Thyroid gland (tissue), 4 donors: ENCODE data around the gene NAT9. TPM values are rescaled to one million over a fixed set of nuclear protein-coding genes. Genes with fewer than 3 reads are reported as not detected.

Source experiments
- DNase-seq, 2 donors: peaks; one replicate each; pipeline ENCODE4 v3.0.0-alpha.2; 2019
- H3K27ac ChIP-seq, 3 donors: fragments of 200-600 bp; sonication (generic); 1 replicate in 2 of 3; 2 replicates in 1 of 3; pipeline ENCODE4 v1.5.1; 2016 to 2019; ENCODE audit warnings: mild to moderate bottlenecking in 1 of 3, moderate library complexity in 1 of 3
- H3K27me3 ChIP-seq: fragments of 200-600 bp; sonication (generic); one replicate; pipeline ENCODE4 v1.5.1; 2019
- H3K36me3 ChIP-seq, 2 donors: fragments of 200-600 bp; sonication (generic); one replicate each; pipeline ENCODE4 v1.5.1; 2016 to 2019
- H3K4me1 ChIP-seq, 2 donors: fragments of 200-600 bp; sonication (generic); one replicate each; pipeline ENCODE4 v1.5.1; 2017 to 2019
- H3K4me3 ChIP-seq, 3 donors: fragments of 200-600 bp; sonication (generic); replicated peaks in 1 of 3; 1 replicate in 2 of 3; 2 replicates in 1 of 3; pipeline ENCODE4 v1.5.1; 2016; ENCODE audit warnings: mild to moderate bottlenecking in 1 of 3
- H3K9me3 ChIP-seq: fragments of 200-600 bp; sonication (generic); one replicate; pipeline ENCODE4 v1.5.1; 2017
- CTCF ChIP-seq, 6 experiments: fragments of 200-600 bp in 3 of 6; fragments of 450-650 bp in 3 of 6; sonication (generic) in 3 of 6; IDR thresholded peaks; one replicate each; pipeline ENCODE4 v1.5.1; 2016 to 2019; ENCODE audit warnings: antibody characterized with exemption in 6 of 6, mild to moderate bottlenecking in 2 of 6, inconsistent platforms in 1 of 6, moderate library complexity in 1 of 6
- POLR2A ChIP-seq, 2 donors: fragments of 450-650 bp; IDR thresholded peaks; one replicate each; pipeline ENCODE4 v1.6.1; 2017; ENCODE audit warnings: antibody characterized with exemption in 2 of 2, mild to moderate bottlenecking in 2 of 2, moderate library complexity in 1 of 2
- WGBS, 2 donors: methylation state at CpG; one replicate each; pipeline ENCODE4 v1.1.5; 2017; 5-methylcytosine and 5-hydroxymethylcytosine counted together
- intact Hi-C: fragments of 100-400 bp; cut with DNase I; formaldehyde crosslinking; loops from one replicate; pipeline ENCODE4 v1.15.1; 2023
- total RNA-seq, 4 donors: library from RNA; depleted of rRNA; stranded (reverse); fragments of >200 nt; gene quantifications; one replicate each; pipeline ENCODE4 v1.2.3, GENCODE V29; 2016

NAT9 gene
- total RNA-seq, 4 donors from 2014 or later: 33.1 to 46.5 (median 41.4) TPM

DNA sequence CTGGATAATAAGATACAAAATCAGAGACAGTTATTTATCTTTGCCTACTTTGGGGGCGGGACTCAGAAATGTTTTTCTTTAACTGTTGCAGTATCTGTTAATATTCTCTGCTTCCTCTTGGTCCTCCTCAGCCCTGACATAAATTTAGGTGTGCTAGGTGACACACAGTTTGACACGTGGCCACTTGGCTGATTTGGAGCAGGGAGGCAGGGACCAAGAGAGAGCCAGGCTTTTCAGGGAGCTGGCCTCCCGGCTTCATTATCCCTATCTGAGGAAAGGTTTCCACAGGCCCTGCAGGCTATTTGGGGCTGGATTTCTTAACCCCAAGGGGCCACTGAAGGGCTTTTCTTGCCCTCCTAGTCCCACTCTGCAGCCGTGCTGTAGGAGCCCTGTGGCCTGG lies 20.1 kb upstream of the NAT9 start:
- no peaks in the 10 kb centered on the region for H3K36me3 ChIP-seq
- TF ChIP-seq CTCF (IDR thresholded peaks at IDR 0.05) (no peak), POLR2A (IDR thresholded peaks at IDR 0.05) (no peak)

DNA sequence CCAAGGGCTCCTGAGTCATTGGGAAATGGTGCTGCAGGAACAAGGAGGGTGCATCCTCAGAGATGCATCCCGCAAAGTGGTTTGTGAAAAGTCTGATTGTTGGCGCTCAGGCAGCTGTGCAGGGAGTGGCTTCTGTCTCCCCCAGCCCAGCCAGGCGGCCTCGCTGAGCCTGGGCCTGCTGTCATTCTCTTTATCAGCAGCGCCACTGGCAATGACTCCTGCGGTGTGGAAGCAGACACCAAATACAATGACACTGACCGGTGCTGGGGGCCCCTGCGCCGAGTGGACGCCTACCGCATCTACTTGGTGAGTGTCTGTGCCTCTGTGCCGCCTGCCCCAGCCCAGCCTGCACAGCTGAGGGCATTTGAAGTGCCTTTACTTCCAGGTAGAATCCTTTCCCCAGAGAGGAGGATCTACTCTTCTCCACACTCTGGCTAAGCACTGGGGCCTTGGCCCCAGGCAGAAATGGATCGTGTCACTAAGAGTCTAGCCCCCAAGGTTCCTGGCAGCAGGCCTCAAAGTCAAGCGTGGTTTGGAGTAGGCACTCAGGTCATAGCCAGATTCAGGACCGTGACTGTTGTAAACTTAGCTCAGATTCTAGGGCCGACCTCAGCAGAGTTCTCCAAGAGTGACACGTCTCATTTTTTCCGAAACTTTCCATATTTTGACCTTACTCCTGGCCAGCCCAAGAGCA lies 19.3 kb upstream of the NAT9 start:
- Histone ChIP-seq H3K4me3 (no peak overlapping the region), H3K27ac (peak overlapping the region; percentile 57 to 67 (median 63)), H3K4me1 (peaks cover 26 to 67% of the 10 kb centered on the region in 2 donors), H3K36me3 (no peaks in the 10 kb centered on the region), H3K27me3 (no peaks in the 10 kb centered on the region), H3K9me3 (no peaks in the 10 kb centered on the region)
- peak; percentile 92 to 94 for DNase-seq
- 52 to 55% methylated on average over 6 to 13 of the region's 18 CpGs for WGBS, 2 donors
- intact Hi-C loops: no loop called here
- no peak for TF ChIP-seq CTCF (IDR thresholded peaks at IDR 0.05)
- TF ChIP-seq POLR2A (IDR thresholded peaks at IDR 0.05): no peak

More for the DNA sequence above, 20.1 kb upstream of the NAT9 start:
- peaks cover 30 to 72% of the 10 kb centered on the region in 2 donors for H3K4me1 ChIP-seq
- no peak overlapping the region for H3K4me3 ChIP-seq
- no peaks in the 10 kb centered on the region for H3K27me3 ChIP-seq
- intact Hi-C loops: no loop called here
- WGBS, 2 donors: 80 to 86% methylated on average over 4 of the region's 4 CpGs
- H3K9me3 ChIP-seq: no peaks in the 10 kb centered on the region
- DNase-seq: peak in 1 of 2 donors; percentile 32
- H3K27ac ChIP-seq: peak overlapping the region; percentile 25 to 67 (median 63)

GRCh38 chr17:74792586-74793105 lies 16.5 kb upstream of the NAT9 start:
- WGBS, 2 donors: 92 to 94% methylated on average over 12 of the region's 12 CpGs
- Histone ChIP-seq H3K27me3 (no peaks in the 10 kb centered on the region), H3K4me3 (no peak overlapping the region), H3K9me3 (no peaks in the 10 kb centered on the region), H3K27ac (no peak overlapping the region), H3K36me3 (no peaks in the 10 kb centered on the region), H3K4me1 (peaks cover 19 to 42% of the 10 kb centered on the region in 2 donors)
- no peak for TF ChIP-seq POLR2A (IDR thresholded peaks at IDR 0.05)
- TF ChIP-seq CTCF (IDR thresholded peaks at IDR 0.05): no peak
- intact Hi-C loops: loop anchor here (2.0 kb wide), 1 partner anchor 72 kb away; no protein-coding TSS in a partner anchor
- no peak for DNase-seq

DNA sequence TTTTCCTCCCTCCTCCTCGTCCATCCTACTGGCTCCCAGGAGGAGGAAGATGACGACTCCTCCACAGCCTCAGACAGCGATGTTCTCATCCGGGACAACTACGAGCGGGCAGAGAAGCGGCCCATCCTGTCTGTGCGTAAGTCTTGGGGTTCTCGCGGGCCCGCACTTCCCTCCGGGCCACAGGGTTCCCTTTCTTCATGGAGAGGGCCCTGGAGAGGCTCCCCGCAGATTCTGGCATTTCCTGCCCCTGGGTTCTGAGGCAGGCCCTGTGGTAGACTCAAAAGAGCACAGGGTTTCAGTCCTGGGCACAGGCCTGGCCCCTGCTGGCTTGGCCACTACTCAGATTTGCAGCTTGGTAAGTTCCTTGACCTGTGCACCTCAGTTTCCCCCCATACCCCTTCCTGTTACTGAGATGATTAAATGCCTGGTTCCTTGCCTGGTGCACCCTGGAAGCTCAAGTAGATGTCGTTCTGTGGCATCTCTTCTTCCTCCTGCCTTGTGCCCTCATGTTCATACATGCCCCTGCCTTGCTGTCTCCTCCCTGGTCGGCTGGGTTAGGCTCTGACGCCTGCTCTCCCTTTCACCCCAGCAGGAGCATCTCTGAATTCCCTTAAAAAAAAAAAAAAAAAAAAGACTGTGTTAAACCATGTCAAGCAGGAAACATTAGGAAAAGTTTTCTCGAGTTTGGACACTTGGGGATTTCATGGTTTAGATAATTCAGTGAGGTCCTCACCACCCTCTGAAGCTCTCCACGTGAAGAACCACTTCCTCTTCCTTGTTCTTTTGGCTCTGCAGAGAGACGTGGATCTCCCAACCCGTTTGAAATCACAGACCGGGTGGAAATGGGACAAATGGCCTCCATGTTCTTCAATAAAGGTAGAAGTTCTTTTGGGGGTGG lies 14.3 kb upstream of the NAT9 start:
- WGBS, 2 donors: 83 to 89% methylated on average over 21 of the region's 21 CpGs
- no peaks in the 10 kb centered on the region for H3K9me3 ChIP-seq
- intact Hi-C loops: no loop called here
- DNase-seq: no peak
- no peaks in the 10 kb centered on the region for H3K27me3 ChIP-seq
- TF ChIP-seq CTCF (IDR thresholded peaks at IDR 0.05): no peak
- no peak overlapping the region for H3K4me3 ChIP-seq
- no peak overlapping the region for H3K27ac ChIP-seq
- no peaks in the 10 kb centered on the region for H3K36me3 ChIP-seq
- peaks cover 13 to 34% of the 10 kb centered on the region in 2 donors for H3K4me1 ChIP-seq
